Tongue (tissue), 2 donors: ENCODE data around the gene HDLBP. TPM values are rescaled to one million over a fixed set of nuclear protein-coding genes. Genes with fewer than 3 reads are reported as not detected.

ENCODE experiments used
- DNase-seq: peaks from one replicate; pipeline ENCODE4 v3.0.0-alpha.2; 2015
- total RNA-seq: library from RNA; depleted of rRNA; stranded (reverse); fragments of >200 nt; gene quantifications from one replicate; pipeline ENCODE4 v1.2.3, GENCODE V29; 2014

HDLBP gene
- total RNA-seq, 1 donor from 2014 or later, result 509 TPM

GRCh38 chr2:241190291-241190981 is 125.0 kb downstream of the HDLBP start:
- DNase-seq, result no peak

DNA sequence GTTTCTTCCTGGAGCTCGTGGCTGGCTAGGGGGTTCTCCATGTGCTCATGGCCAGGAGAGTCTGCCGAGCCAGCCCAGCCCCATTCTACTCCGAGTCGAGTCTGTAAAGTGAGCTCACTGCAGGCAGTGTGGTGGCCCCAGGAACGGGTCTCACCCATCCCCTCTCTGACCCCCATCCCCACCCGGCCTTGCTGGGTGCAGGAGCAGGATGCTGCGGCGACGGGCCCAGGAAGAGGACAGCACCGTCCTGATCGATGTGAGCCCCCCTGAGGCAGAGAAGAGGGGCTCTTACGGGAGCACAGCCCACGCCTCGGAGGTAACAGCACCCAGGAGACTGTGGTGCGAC is 125.6 kb downstream of the HDLBP start:
- no peak for DNase-seq

DNA sequence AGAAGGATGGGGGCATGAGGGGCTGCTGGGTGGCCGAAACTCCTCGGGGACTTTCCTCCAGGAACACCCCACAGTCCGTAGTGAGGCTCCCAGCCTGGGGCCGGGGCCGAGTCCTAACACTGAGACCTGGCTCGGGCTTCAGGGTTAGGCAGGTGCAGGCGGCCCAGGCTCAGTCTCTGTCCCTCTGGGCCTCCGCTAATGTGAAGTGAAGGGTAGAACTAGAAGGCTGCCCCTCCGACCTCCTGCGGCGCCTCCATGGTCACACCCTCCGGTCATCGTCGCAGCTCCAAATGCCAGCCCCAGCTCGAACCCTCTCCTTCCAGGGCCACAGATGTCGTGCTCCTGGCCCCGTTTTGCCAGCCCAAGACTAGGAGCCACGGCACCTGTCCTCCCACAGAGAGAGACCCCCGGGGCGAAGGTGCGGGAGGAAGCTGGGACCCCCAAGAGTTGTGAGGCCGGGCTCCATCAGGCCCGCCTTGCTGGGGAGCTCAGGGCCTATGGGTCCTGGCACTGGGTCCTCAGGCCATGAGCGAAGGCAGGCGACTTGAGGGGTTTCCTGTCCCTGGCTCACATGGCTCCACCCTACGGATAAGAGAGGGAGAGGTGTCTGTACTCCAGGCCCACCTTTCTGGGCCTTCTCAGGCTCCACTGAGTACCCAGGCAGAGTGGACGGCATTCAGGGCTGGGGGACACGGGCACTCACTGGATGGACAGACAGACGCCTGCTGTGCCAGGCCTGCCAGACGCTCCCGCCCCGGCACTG is 126.2 kb downstream of the HDLBP start:
- no peak for DNase-seq

- DNase-seq, result no peak
These were observed 126.9 kb downstream of the HDLBP start, which contains the start of gene ANO7 for GRCh38 chr2:241188361-241189092. TSS of gene ANO7 (plus strand) at chr2:241188677. CDS start at chr2:241190064, 1,387 bp downstream.

DNA sequence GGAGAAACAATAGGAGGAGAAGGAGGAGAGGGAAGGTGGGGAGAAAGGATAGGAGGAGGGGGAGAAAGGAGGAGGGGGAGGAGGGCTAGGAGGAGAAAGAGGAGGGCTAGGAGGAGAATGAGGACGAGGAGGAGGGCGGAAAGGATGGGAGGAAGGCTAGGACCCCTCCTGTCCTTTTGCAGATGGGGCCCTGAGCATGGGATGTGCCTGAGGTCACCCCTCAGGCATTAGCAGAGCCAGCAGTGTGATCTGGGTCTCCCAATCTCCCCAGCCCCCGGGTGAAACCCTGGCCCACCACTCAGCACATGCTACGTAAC is 127.6 kb downstream of the HDLBP start:
- DNase-seq, result no peak

GRCh38 chr2:241187101-241187917 is 128.2 kb downstream of the HDLBP start:
- DNase-seq, result no peak

DNA sequence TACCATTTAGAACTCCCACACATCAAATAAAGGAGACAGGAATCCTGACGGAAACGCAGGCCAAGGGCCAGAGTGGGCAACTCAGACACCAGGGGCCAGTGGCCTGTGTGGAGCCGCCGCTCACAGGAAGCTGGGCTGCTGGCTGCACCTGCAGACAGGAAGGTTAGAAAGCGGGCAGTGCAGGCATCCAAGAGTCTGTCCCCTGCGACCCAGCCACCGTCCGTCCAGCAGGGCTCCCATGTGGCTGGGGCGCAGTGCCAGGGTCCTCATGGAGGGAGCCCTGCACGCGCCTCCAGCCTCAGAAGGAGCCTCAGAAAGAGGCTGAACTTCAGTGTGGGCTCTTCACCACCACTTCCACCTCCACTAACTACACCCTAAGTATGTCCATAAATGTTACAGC is 129.5 kb downstream of the HDLBP start:
- no peak for DNase-seq

DNA sequence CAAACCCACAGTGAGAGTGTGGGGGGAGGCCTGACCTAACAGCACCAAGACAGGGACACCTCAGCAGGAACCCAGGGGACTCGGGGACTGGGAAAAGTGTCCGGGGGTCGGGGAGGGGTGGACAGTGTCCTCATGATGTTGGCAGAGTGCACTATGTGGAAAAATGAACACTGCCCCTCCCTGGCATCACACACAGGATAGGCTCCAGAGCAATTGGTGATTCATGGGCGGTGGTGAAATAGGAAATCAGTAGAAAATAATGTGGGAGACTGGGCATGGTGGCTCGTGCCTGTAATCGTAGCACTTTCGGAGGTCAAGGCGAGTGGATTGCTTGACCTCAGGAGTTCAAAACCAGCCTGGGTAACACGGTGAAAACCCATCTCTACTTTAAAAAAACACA is 130.6 kb downstream of the HDLBP start:
- no peak for DNase-seq

GRCh38 chr2:241183221-241183620 is 132.3 kb downstream of the HDLBP start:
- DNase-seq, result no peak

DNA sequence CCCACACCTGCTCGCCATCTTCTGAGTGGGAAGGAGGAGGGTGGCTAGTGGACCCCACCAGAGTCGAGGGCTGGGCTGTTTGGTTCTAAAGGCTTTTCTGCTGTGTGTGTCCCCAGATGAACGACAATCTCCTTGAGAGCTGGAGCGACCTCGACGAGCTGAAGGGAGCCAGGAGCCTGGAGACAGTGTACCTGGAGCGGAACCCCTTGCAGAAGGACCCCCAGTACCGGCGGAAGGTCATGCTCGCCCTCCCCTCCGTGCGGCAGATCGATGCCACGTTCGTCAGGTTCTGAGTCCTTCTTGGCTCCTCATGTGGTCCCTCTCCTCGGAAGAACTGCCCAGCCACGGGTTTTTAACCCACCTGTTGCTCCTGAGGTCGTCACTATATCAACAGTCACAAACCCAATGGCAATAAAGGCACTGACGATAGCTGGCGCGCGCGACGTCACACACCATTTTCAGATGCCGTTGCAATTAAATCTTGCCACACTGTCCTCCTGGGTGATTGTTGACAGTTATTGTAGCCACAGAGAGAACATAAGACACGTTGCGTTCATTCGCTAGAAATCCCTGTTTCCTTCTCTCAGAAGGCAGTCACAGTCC is 132.8 kb downstream of the HDLBP start:
- DNase-seq, result no peak

GRCh38 chr2:241182126-241182525 is 133.3 kb downstream of the HDLBP start:
- DNase-seq, result no peak

DNA sequence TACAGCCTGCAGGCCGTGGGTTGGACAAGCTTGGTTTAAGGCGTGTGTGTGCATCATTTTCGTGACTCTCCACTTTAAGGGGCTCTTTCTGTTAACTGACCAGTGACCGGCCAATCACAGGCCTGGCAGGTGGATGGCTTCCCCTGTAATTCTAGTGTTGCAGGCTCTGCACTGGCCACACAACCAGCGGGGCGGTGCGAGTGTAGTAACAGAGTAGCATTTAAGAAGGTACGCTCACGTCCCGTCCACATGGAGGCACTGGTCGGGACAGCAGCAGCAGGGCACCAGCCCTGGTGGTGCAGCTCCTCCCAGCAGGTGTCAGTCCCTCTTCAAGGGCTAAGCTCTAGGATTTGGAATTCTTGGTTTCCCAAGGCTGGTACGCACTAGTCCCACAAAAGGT is 135.0 kb downstream of the HDLBP start:
- no peak for DNase-seq

GRCh38 chr2:241179899-241180298 is 135.6 kb downstream of the HDLBP start:
- DNase-seq, result no peak

GRCh38 chr2:241178961-241179360 is 136.5 kb downstream of the HDLBP start:
- DNase-seq, result no peak

GRCh38 chr2:241177526-241178334 is 137.7 kb downstream of the HDLBP start:
- DNase-seq, result peak; percentile 83

Other genes starting within 250 kb of the HDLBP start
- 70.9 TPM for gene MTERF4, start 213.4 kb downstream of the HDLBP start, total RNA-seq
- 5.0 TPM for gene PASK, start 166.2 kb downstream of the HDLBP start, total RNA-seq
- gene PPP1R7, start 165.2 kb downstream of the HDLBP start, total RNA-seq, result 34.9 TPM
- gene ANO7, start 127.0 kb downstream of the HDLBP start, total RNA-seq, result 0.10 TPM
- gene SEPTIN2, start 253 bp upstream of the HDLBP start, total RNA-seq, result 355 TPM
- 46.5 TPM for gene FARP2, start 40.6 kb upstream of the HDLBP start, total RNA-seq
- gene STK25, start 192.9 kb upstream of the HDLBP start, total RNA-seq, result 244 TPM
- 28.0 TPM for gene BOK, start 243.1 kb upstream of the HDLBP start, total RNA-seq